NCI-H1048 (cell line): ENCODE results near the gene SMAD5.

Source experiments
- DNase-seq: peaks from one replicate; lab custom pipeline; 2025; lab: John Stamatoyannopoulos, UW

Gene SMAD5

GRCh38 chr5:136197462-136198142 lies 65.0 kb downstream of the SMAD5 start:
- no peak for DNase-seq

GRCh38 chr5:136198453-136198852 lies 65.8 kb downstream of the SMAD5 start:
- no peak for DNase-seq

GRCh38 chr5:136199408-136199807 lies 66.8 kb downstream of the SMAD5 start:
- no peak for DNase-seq

GRCh38 chr5:136200130-136200529 lies 67.5 kb downstream of the SMAD5 start:
- no peak for DNase-seq

GRCh38 chr5:136200761-136201160 lies 68.1 kb downstream of the SMAD5 start:
- DNase-seq = no peak

GRCh38 chr5:136201870-136202269 lies 69.2 kb downstream of the SMAD5 start:
- DNase-seq = no peak

- no peak for DNase-seq
Observed at GRCh38 chr5:136202469-136203205, 70.0 kb downstream of the SMAD5 start.

- no peak for DNase-seq
Observed at GRCh38 chr5:136203303-136203922, 70.8 kb downstream of the SMAD5 start.

GRCh38 chr5:136205061-136205702 lies 72.5 kb downstream of the SMAD5 start:
- no peak for DNase-seq

GRCh38 chr5:136205941-136206340 lies 73.3 kb downstream of the SMAD5 start:
- DNase-seq = no peak

GRCh38 chr5:136206361-136206760 lies 73.7 kb downstream of the SMAD5 start:
- DNase-seq = no peak

GRCh38 chr5:136207631-136208030 lies 75.0 kb downstream of the SMAD5 start:
- no peak for DNase-seq

GRCh38 chr5:136208916-136209315 lies 76.3 kb downstream of the SMAD5 start:
- DNase-seq = no peak

GRCh38 chr5:136209346-136209910 lies 76.8 kb downstream of the SMAD5 start:
- no peak for DNase-seq

- DNase-seq = no peak
Observed at GRCh38 chr5:136210259-136210658, 77.6 kb downstream of the SMAD5 start.

- DNase-seq = no peak
Observed at GRCh38 chr5:136211282-136212040, 78.8 kb downstream of the SMAD5 start.

GRCh38 chr5:136212252-136212721 lies 79.6 kb downstream of the SMAD5 start:
- no peak for DNase-seq

- no peak for DNase-seq
Observed at GRCh38 chr5:136213919-136214493, 81.4 kb downstream of the SMAD5 start.

- DNase-seq = no peak
Observed at GRCh38 chr5:136215812-136216211, 83.2 kb downstream of the SMAD5 start.

GRCh38 chr5:136216230-136216629 lies 83.6 kb downstream of the SMAD5 start:
- no peak for DNase-seq

- no peak for DNase-seq
Observed at GRCh38 chr5:136221340-136221739, 88.7 kb downstream of the SMAD5 start.
